ACC112 (cell line): ENCODE results near the gene HSDL2.

ENCODE experiments used
- H2AFZ ChIP-seq: fragments of 200-600 bp; sonication (generic); one replicate; pipeline ENCODE4 v1.6.0; 2017; ENCODE audit warnings: antibody characterized with exemption, low read length; ENCODE audit not compliant: unreplicated experiment
- H3K27ac ChIP-seq: fragments of 200-600 bp; sonication (generic); 2 replicates; pipeline ENCODE4 v1.5.1; 2014; ENCODE audit warnings: low read depth, mild to moderate bottlenecking, antibody characterized with exemption, low read length, moderate library complexity
- H3K27me3 ChIP-seq: fragments of 200-600 bp; sonication (generic); 2 replicates; pipeline ENCODE4 v1.6.1; 2014; ENCODE audit warnings: mild to moderate bottlenecking, antibody characterized with exemption, low read length, moderate library complexity, mixed read lengths; ENCODE audit not compliant: insufficient read depth
- H3K36me3 ChIP-seq: fragments of 200-600 bp; sonication (generic); 2 replicates; pipeline ENCODE4 v1.6.1; 2016; ENCODE audit warnings: mild to moderate bottlenecking, antibody characterized with exemption, low read length, moderate library complexity, mixed read lengths; ENCODE audit not compliant: insufficient read depth
- H3K4me1 ChIP-seq: fragments of 200-600 bp; sonication (generic); one replicate; pipeline ENCODE4 v1.6.1; 2016; ENCODE audit warnings: low read length, mixed read lengths; ENCODE audit not compliant: insufficient read depth, unreplicated experiment, control insufficient read depth
- H3K4me3 ChIP-seq: fragments of 200-600 bp; sonication (generic); 2 replicates; pipeline ENCODE4 v1.5.1; 2014; ENCODE audit warnings: mild to moderate bottlenecking, low read depth, low read length
- H3K79me2 ChIP-seq: fragments of 200-600 bp; sonication (generic); one replicate; pipeline ENCODE4 v1.6.0; 2016; ENCODE audit warnings: low read length; ENCODE audit not compliant: control insufficient read depth, unreplicated experiment, insufficient read depth

HSDL2 gene

DNA sequence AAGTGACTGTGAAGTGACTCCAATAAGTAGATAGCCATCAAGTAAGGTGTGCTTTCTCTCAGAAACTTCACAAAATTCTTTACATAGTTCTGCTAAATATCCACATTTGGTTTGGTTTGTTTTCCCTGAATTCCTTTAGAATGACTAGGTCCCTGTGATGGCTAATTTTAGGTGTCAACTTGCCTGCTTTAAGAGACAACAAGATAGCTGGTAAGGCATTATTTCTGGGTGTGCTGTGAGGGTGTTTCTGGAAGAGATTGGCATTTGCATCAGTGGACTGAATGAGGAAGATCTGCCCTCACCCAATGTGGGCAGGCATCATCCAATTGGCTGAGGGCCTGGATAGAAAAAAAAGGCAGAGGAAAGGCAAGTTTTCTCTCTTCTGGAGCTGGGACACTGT is 38.2 kb upstream of the HSDL2 start:
- Histone ChIP-seq H3K4me3 (no peak overlapping the region), H3K36me3 (no peaks in the 10 kb centered on the region), H3K4me1 (peaks cover 17% of the 10 kb centered on the region), H2AFZ (peak overlapping the region; percentile 71), H3K27ac (no peak overlapping the region), H3K79me2 (no peaks in the 10 kb centered on the region), H3K27me3 (no peaks in the 10 kb centered on the region)

GRCh38 chr9:112348257-112349007 is 31.5 kb upstream of the HSDL2 start:
- Histone ChIP-seq H3K27ac (no peak overlapping the region), H3K27me3 (no peaks in the 10 kb centered on the region), H3K4me1 (no peaks in the 10 kb centered on the region), H3K79me2 (no peaks in the 10 kb centered on the region), H3K4me3 (peak overlapping the region; percentile 76), H3K36me3 (no peaks in the 10 kb centered on the region), H2AFZ (peak overlapping the region; percentile 95)

DNA sequence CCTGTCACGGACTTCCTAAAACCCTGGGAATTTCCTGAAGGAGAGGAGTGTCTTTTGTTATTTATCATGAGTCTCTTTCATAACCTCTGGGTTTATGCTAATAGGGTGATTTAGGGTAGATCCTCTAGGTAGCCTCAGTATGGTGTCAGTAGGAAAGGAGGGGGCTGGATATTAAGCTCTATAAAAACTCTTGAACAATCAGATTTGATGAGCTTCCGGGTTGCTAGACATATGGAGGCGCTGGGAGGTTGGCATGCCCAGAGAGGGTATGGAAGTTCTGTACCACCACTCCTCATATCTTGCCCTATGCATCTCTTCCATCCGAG is 30.9 kb upstream of the HSDL2 start:
- Histone ChIP-seq H3K4me3 (peak overlapping the region; percentile 76), H3K4me1 (no peaks in the 10 kb centered on the region), H2AFZ (peak overlapping the region; percentile 95), H3K36me3 (no peaks in the 10 kb centered on the region), H3K79me2 (no peaks in the 10 kb centered on the region), H3K27ac (no peak overlapping the region), H3K27me3 (no peaks in the 10 kb centered on the region)

- Histone ChIP-seq H3K27ac (no peak overlapping the region), H3K36me3 (no peaks in the 10 kb centered on the region), H3K79me2 (no peaks in the 10 kb centered on the region), H2AFZ (no peak overlapping the region), H3K4me3 (no peak overlapping the region), H3K4me1 (no peaks in the 10 kb centered on the region), H3K27me3 (no peaks in the 10 kb centered on the region)
Observed at GRCh38 chr9:112351184-112351583, 28.7 kb upstream of the HSDL2 start.

GRCh38 chr9:112352209-112352608 is 27.7 kb upstream of the HSDL2 start:
- no peaks in the 10 kb centered on the region for H3K27me3 ChIP-seq
- no peaks in the 10 kb centered on the region for H3K4me1 ChIP-seq
- H3K79me2 ChIP-seq: no peaks in the 10 kb centered on the region
- no peak overlapping the region for H3K27ac ChIP-seq
- H3K4me3 ChIP-seq: no peak overlapping the region
- H2AFZ ChIP-seq: no peak overlapping the region
- H3K36me3 ChIP-seq: no peaks in the 10 kb centered on the region

- Histone ChIP-seq H3K27me3 (no peaks in the 10 kb centered on the region), H3K27ac (no peak overlapping the region), H3K36me3 (no peaks in the 10 kb centered on the region), H3K4me1 (no peaks in the 10 kb centered on the region), H3K4me3 (no peak overlapping the region), H3K79me2 (no peaks in the 10 kb centered on the region), H2AFZ (no peak overlapping the region)
Observed at GRCh38 chr9:112354081-112354743, 25.7 kb upstream of the HSDL2 start.

GRCh38 chr9:112355427-112355897 is 24.4 kb upstream of the HSDL2 start:
- Histone ChIP-seq H3K4me1 (peaks cover 7% of the 10 kb centered on the region), H3K27me3 (no peaks in the 10 kb centered on the region), H3K4me3 (no peak overlapping the region), H3K27ac (no peak overlapping the region), H3K36me3 (no peaks in the 10 kb centered on the region), H3K79me2 (no peaks in the 10 kb centered on the region), H2AFZ (no peak overlapping the region)

- H3K79me2 ChIP-seq: no peaks in the 10 kb centered on the region
- H2AFZ ChIP-seq: no peak overlapping the region
- no peaks in the 10 kb centered on the region for H3K36me3 ChIP-seq
- no peak overlapping the region; the same call in 1 of the 2 replicates for H3K4me3 ChIP-seq
- no peaks in the 10 kb centered on the region for H3K27me3 ChIP-seq
- peak overlapping the region; percentile 56; the same call in 1 of the 2 replicates for H3K27ac ChIP-seq
- peaks cover 11% of the 10 kb centered on the region for H3K4me1 ChIP-seq
Observed at GRCh38 chr9:112360047-112360804, 19.7 kb upstream of the HSDL2 start.

DNA sequence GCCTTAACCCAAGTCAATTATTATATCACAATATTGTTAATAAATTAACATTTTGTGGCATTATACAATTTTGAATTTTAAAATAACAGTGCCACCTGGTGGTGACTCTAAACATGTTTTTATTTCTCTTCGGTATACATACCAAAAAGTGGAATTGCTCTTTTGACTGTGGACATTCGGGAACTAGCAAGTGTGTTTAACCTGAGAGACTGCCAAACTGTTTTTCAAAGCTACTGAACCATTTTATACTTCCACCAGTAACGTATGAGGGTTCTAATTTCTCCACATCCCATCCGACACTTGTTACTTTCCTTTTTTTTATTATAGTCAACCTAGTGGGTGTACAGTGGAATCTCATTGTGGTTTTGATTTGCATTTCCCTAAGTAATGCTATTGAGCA is 18.3 kb upstream of the HSDL2 start:
- Histone ChIP-seq H3K27me3 (no peaks in the 10 kb centered on the region), H3K4me3 (no peak overlapping the region), H3K4me1 (peaks cover 11% of the 10 kb centered on the region), H3K79me2 (no peaks in the 10 kb centered on the region), H3K27ac (no peak overlapping the region), H3K36me3 (no peaks in the 10 kb centered on the region), H2AFZ (no peak overlapping the region)

DNA sequence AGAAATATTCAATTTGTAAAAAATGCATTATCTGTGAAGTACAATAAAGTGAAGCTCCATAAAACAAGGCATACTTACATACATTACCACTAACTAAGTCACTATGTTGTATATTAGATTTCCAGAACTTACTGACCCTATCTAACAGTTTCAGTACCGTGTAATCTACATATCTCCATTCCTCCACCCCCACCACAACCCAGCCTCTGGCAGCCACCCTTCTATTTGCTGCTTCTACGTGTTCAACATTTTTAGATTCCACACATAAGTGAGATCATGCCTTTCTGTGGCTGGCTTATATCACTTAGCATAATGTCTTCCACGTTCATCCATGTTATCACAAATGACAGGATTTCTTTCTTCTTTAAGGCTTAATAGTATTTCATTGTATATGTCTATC is 15.1 kb upstream of the HSDL2 start:
- H3K36me3 ChIP-seq: no peaks in the 10 kb centered on the region
- no peak overlapping the region for H2AFZ ChIP-seq
- no peaks in the 10 kb centered on the region for H3K27me3 ChIP-seq
- H3K27ac ChIP-seq: no peak overlapping the region
- peaks cover 11% of the 10 kb centered on the region for H3K4me1 ChIP-seq
- H3K79me2 ChIP-seq: no peaks in the 10 kb centered on the region
- H3K4me3 ChIP-seq: no peak overlapping the region
